ENCODE results near the gene FGFR2. TPM values are rescaled to one million over a fixed set of nuclear protein-coding genes. Genes with fewer than 3 reads are reported as not detected.

FGFR2 gene
- total RNA-seq, 1 donor, result 13.8 TPM

DNA sequence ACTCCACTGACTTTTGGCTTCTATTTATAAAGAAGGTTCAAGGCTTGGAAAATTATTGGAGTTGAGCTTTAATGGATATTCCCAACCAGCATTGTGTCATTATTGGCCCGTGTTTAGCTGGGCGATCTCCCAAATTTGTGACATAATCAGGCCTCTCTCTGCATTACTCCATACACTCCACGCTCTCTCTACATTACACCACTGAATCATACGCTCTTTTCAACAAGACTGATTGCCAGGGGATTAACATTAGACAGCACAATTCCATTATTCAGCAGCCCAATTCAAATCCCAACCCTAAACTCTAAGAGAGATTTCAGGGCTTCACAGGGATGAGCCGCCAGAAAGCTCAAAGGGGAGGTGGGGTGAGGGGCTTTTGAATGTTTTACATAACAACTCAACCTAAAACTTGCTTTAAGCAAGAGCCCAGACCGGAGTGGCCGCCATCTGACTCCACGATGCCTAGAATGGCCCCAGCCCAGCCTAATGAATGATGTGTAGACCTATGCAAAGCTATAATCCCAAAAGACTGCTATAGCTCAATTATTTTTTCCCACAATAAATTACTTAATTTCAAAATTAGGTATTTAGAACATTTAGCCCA lies 61.8 kb downstream of the FGFR2 start:
- no peak for DNase-seq (ENCODE audit: insufficient read length, low spot score, missing footprints)
- no peak overlapping the region for H3K4me2 ChIP-seq (ENCODE audit: insufficient read depth, low read length)
- TF ChIP-seq, protein P1, sequence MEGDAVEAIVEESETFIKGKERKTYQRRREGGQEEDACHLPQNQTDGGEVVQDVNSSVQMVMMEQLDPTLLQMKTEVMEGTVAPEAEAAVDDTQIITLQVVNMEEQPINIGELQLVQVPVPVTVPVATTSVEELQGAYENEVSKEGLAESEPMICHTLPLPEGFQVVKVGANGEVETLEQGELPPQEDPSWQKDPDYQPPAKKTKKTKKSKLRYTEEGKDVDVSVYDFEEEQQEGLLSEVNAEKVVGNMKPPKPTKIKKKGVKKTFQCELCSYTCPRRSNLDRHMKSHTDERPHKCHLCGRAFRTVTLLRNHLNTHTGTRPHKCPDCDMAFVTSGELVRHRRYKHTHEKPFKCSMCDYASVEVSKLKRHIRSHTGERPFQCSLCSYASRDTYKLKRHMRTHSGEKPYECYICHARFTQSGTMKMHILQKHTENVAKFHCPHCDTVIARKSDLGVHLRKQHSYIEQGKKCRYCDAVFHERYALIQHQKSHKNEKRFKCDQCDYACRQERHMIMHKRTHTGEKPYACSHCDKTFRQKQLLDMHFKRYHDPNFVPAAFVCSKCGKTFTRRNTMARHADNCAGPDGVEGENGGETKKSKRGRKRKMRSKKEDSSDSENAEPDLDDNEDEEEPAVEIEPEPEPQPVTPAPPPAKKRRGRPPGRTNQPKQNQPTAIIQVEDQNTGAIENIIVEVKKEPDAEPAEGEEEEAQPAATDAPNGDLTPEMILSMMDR (IDR thresholded peaks at IDR 0.05; ENCODE audit: extremely low read depth, low read depth, low read length), result no peak

DNA sequence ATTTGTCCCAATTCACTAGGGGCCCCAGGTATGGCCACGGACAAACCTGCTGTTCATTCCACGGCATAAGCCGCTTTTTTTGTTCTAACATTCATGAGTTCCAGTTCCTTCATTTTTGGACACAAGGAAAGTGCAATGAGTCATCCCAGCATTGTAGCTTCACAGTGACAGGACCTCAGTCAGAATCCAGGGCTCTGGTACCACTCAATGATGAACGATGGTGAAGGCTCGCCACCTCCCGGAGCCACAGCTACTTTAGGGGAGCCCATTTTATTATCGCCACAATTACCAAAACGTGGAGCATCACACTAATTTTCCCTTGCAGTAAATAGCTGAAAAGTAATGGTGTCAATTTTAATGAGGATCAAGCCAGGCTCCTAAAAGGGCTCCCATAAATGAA lies 62.9 kb downstream of the FGFR2 start:
- no peaks in the 10 kb centered on the region for H3K27me3 ChIP-seq (ENCODE audit: insufficient read depth, low read length)
- H3K9me3 ChIP-seq (ENCODE audit: low read depth, low read length), result no peaks in the 10 kb centered on the region
- no peak overlapping the region for H3K27ac ChIP-seq (ENCODE audit: low read depth, low read length)
- no peaks in the 10 kb centered on the region for H3K36me3 ChIP-seq (ENCODE audit: insufficient read depth, low read length)
- no peak for DNase-seq (ENCODE audit: insufficient read length, low spot score, missing footprints)
- no peak overlapping the region for H3K4me3 ChIP-seq (ENCODE audit: insufficient read depth, low read length)
- no peaks in the 10 kb centered on the region for H4K20me1 ChIP-seq (ENCODE audit: insufficient read depth, low read length)
- no peaks in the 10 kb centered on the region for H3K79me2 ChIP-seq (ENCODE audit: insufficient read depth, low read length)
- H3K4me2 ChIP-seq (ENCODE audit: insufficient read depth, low read length), result no peak overlapping the region
- H3K4me1 ChIP-seq (ENCODE audit: insufficient read depth, low read length), result no peaks in the 10 kb centered on the region
- H2AFZ ChIP-seq (ENCODE audit: low read length), result no peak overlapping the region
- TF ChIP-seq, protein P1 (IDR thresholded peaks at IDR 0.05; ENCODE audit: extremely low read depth, low read depth, low read length), result no peak

More for the DNA sequence above, 61.8 kb downstream of the FGFR2 start:
- no peaks in the 10 kb centered on the region for H3K9me3 ChIP-seq (ENCODE audit: low read depth, low read length)
- no peak overlapping the region for H3K4me3 ChIP-seq (ENCODE audit: insufficient read depth, low read length)
- H4K20me1 ChIP-seq (ENCODE audit: insufficient read depth, low read length), result no peaks in the 10 kb centered on the region
- no peak overlapping the region for H3K27ac ChIP-seq (ENCODE audit: low read depth, low read length)
- H3K79me2 ChIP-seq (ENCODE audit: insufficient read depth, low read length), result no peaks in the 10 kb centered on the region
- H3K36me3 ChIP-seq (ENCODE audit: insufficient read depth, low read length), result no peaks in the 10 kb centered on the region
- no peak overlapping the region for H2AFZ ChIP-seq (ENCODE audit: low read length)
- no peaks in the 10 kb centered on the region for H3K4me1 ChIP-seq (ENCODE audit: insufficient read depth, low read length)
- H3K27me3 ChIP-seq (ENCODE audit: insufficient read depth, low read length), result no peaks in the 10 kb centered on the region

DNA sequence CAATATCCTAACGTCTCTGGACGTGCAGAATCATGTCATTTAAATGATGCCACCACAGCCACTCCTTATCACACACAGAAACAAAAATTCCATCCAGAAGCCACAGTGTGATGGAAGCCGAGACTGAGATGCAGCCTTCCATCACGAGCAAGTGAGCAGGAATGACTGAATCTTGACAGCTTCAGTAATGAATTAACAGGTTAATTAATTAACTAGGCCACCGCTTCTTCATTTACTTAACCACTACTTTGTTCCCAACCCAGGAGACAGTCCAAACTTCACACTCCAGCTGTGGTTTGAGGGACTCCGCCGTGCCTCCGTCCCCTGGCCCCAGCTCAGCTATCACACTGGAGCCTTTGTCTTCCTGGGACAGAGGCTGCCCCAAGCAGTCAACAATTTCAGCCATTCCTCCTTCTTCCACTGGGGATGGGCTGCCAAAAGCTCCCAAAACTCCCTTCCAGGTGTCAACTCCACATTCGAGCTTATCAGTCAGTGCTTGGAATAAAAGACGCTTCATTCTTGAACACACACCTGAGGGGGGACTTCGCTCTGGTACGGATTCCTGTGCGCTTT lies 65.9 kb downstream of the FGFR2 start:
- no peaks in the 10 kb centered on the region for H4K20me1 ChIP-seq (ENCODE audit: insufficient read depth, low read length)
- no peaks in the 10 kb centered on the region for H3K4me1 ChIP-seq (ENCODE audit: insufficient read depth, low read length)
- no peak overlapping the region for H3K4me2 ChIP-seq (ENCODE audit: insufficient read depth, low read length)
- no peak for DNase-seq (ENCODE audit: insufficient read length, low spot score, missing footprints)
- no peaks in the 10 kb centered on the region for H3K36me3 ChIP-seq (ENCODE audit: insufficient read depth, low read length)
- TF ChIP-seq, protein P1 (IDR thresholded peaks at IDR 0.05; ENCODE audit: extremely low read depth, low read depth, low read length), result no peak
- H3K27me3 ChIP-seq (ENCODE audit: insufficient read depth, low read length), result no peaks in the 10 kb centered on the region
- H3K79me2 ChIP-seq (ENCODE audit: insufficient read depth, low read length), result no peaks in the 10 kb centered on the region
- H3K9me3 ChIP-seq (ENCODE audit: low read depth, low read length), result no peaks in the 10 kb centered on the region
- no peak overlapping the region for H2AFZ ChIP-seq (ENCODE audit: low read length)
- no peak overlapping the region for H3K4me3 ChIP-seq (ENCODE audit: insufficient read depth, low read length)
- H3K27ac ChIP-seq (ENCODE audit: low read depth, low read length), result no peak overlapping the region

DNA sequence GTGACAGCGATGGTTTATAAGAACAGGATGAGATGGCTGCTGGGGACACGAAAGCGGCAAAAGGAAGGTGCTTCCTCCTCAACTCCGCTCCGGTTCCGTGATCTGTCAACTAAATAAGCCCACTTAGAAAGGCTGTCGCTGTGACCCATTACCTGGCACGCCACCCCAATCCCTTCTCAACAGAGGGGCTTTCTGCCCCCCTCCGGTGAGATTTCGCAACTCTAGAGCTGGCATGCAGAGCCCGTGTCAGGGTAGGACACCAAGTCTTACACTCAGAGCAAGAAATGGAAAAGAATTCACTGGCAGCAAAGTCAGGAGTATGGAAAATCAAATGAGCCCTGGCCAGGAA lies 66.4 kb downstream of the FGFR2 start:
- Histone ChIP-seq H3K36me3 (ENCODE audit: insufficient read depth, low read length) (no peaks in the 10 kb centered on the region), H3K4me2 (ENCODE audit: insufficient read depth, low read length) (no peak overlapping the region), H3K79me2 (ENCODE audit: insufficient read depth, low read length) (no peaks in the 10 kb centered on the region), H4K20me1 (ENCODE audit: insufficient read depth, low read length) (no peaks in the 10 kb centered on the region), H3K4me1 (ENCODE audit: insufficient read depth, low read length) (no peaks in the 10 kb centered on the region), H3K27me3 (ENCODE audit: insufficient read depth, low read length) (no peaks in the 10 kb centered on the region), H3K4me3 (ENCODE audit: insufficient read depth, low read length) (no peak overlapping the region), H3K27ac (ENCODE audit: low read depth, low read length) (no peak overlapping the region), H2AFZ (ENCODE audit: low read length) (no peak overlapping the region), H3K9me3 (ENCODE audit: low read depth, low read length) (no peaks in the 10 kb centered on the region)
- TF ChIP-seq, protein P1 (IDR thresholded peaks at IDR 0.05; ENCODE audit: extremely low read depth, low read depth, low read length), result no peak
- DNase-seq (ENCODE audit: insufficient read length, low spot score, missing footprints), result no peak
